Measurements from ENCODE around the gene ADCY3.

Gene ADCY3

DNA sequence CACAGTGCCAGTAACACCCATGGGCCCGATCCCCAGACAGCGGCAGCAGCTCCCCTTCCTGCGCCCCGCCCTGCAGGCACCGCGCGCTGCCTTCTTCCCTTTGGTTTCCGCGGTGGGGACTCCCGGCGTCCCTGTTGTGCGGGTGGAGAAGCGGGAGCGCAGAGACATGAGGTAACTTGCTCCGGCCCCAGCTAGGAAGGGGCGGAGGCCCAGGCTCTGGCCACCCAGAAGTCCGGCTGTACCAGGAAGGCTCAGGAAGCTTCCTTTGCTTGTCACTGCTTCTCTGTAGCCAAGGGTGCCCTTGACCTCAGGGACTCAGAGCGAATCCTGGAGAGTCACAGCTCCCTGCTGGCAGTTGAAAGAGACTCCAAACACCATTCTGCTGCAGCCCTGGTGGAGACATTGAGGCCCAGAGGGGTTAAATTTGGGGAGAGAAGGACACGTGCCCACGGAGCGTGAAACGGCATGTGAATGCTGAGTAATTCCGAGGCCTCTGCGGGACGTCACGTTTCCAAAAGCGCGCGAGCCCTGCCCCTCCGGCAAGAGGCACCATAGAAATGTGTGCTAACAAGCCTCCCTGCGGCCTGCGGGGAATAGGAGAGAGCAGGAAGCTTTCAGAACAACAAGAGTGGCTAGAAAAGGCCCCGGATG, 6.7 kb upstream of the ADCY3 start:
- FAIRE-seq (peak; percentile 15), DNase-seq (ENCODE audit: extremely low spot score, insufficient read length, low read depth) (no peak)

- DNase-seq (ENCODE audit: extremely low spot score, insufficient read length, low read depth) (no peak), FAIRE-seq (no peak)
Observed at GRCh38 chr2:24926220-24926601, 6.2 kb upstream of the ADCY3 start.

- DNase-seq (ENCODE audit: extremely low spot score, insufficient read length, low read depth) (no peak), FAIRE-seq (no peak)
Observed at GRCh38 chr2:24925815-24926214, 5.8 kb upstream of the ADCY3 start.

DNA sequence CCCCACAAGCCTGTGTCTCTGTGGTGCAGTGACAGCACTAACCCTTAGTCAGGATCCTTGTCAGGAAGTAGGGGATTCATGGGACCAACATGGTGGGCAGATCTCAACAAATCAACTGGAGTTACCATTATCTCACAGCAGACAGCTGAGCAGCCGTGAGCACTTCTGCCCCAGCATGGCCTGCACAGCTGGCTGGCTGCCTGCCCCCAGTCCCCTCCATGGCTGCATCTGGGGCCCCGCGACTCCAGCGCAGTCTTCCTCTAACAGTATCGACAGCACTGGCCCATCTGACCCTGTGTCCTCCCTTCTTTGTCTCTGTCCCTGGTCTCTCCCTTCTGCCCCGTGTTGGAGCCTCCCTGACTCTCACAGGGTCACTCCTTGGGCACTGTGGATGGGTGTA, 4.7 kb upstream of the ADCY3 start:
- no peak for FAIRE-seq
- DNase-seq (ENCODE audit: extremely low spot score, insufficient read length, low read depth), result no peak

DNA sequence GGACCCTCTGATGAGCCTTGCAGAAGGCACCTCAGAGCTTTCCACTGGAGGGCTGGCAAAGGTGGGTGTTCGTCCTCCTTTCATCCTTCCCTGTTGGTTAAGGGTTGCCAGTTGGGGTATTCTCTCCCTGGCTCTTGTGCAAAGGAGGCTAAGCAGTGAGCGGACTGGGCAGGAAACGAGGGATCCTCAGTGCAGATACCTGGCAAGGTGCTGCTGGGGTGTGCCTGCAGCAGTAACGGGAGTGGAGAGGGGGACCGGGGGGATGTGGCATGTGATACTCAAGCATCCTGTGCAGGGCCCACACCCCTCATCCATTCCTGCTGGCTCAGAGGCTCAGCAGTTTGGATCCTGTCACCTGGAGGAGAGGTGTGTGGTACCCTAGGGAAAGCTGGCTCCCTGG, 4.2 kb upstream of the ADCY3 start:
- DNase-seq (ENCODE audit: extremely low spot score, insufficient read length, low read depth), result no peak
- no peak for FAIRE-seq

- FAIRE-seq (no peak), DNase-seq (ENCODE audit: extremely low spot score, insufficient read length, low read depth) (no peak)
Observed at GRCh38 chr2:24923106-24923505, 3.1 kb upstream of the ADCY3 start.

DNA sequence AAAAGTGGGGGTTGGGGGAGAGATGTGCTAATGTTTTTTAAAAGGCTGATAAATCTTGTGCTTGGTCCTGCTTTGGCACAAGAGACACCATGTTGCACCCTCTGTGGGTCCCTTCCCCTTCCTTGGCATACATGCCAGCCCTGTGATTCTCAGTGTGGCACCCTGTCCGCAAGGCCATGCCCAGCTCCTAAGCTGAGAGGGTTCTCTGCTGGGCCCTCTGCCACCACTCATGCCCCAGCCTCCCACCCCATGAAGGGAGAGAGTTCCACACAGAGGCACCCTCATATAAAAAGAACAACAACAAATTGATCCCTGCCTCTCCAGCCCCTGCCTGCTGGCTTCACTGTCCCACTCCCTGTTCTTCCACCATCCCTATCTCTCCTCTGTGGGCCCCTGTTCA, 2.5 kb upstream of the ADCY3 start:
- no peak for DNase-seq (ENCODE audit: extremely low spot score, insufficient read length, low read depth)
- no peak for FAIRE-seq

GRCh38 chr2:24920809-24921441, 888 bp upstream of the ADCY3 start:
- no peak for DNase-seq (ENCODE audit: extremely low spot score, insufficient read length, low read depth)
- FAIRE-seq, result peak; percentile 69

DNA sequence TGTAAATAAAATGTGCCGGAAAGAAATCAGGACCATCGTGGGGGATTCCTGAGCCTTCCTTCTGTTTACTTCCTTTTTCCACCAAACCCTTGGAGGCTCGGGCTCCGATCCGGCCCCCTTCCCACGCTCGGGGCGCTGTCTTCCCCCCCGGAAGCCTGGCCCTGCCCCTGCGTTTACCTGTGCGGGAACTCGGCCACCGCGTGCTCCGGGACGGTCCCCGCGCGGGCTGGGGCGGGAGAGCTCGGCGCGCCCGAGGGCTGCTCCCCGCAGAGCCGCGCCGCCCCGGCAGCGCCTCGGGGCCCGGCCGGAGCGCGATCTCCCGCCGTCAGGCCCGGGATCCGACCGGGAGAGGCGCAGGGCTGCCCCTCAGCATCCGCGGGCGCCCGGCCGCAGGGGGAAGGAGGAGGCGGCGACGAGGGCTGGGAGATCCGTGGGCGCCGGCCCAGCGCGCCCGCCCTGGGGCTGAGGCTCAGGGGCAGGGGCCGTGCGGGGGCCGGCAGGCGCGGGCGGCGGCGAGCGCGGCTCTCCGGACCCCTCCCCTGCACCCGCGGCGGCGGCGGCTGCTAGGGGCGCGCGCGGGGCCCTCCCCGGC, 435 bp downstream of the ADCY3 start:
- DNase-seq (ENCODE audit: extremely low spot score, insufficient read length, low read depth) (peak; percentile 17), FAIRE-seq (no peak)

GRCh38 chr2:24919037-24919505, 966 bp downstream of the ADCY3 start:
- peak; percentile 66 for FAIRE-seq
- peak; percentile 26 for DNase-seq (ENCODE audit: extremely low spot score, insufficient read length, low read depth)

DNA sequence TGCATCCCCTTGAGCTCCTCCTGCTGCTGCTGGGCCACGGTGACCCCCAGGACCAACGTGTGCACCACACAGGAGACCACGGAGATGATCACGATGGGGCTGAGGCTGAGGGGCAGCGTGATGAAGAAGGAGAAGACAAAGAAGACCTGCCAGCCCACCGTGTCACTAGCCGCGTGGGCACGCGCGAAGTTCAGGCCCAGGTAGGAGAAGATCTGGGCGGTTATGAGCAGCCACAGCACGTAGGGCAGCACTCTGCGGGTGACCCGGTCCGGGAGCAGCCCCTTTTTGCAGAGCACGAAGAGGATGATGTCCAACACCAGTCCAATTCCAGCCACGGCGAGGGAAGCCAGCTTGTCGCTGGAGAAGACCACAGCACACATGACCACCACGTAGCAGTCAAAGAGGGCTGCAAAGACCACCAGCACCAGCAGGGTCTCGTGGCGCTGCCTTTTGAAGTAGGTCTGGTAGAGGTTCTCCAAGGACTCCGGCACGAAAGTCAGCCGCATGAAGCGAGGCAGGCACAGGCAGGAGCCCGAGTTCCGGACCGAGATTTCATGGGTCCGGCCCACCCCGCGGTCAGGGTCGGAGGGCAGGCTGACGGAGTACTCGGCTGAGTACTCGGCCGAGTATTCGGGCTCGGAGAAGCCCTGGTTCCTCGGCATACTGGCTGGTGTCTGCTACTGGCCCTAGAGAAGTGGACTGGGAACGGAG, 1.6 kb downstream of the ADCY3 start:
- FAIRE-seq (no peak), DNase-seq (ENCODE audit: extremely low spot score, insufficient read length, low read depth) (no peak)

DNA sequence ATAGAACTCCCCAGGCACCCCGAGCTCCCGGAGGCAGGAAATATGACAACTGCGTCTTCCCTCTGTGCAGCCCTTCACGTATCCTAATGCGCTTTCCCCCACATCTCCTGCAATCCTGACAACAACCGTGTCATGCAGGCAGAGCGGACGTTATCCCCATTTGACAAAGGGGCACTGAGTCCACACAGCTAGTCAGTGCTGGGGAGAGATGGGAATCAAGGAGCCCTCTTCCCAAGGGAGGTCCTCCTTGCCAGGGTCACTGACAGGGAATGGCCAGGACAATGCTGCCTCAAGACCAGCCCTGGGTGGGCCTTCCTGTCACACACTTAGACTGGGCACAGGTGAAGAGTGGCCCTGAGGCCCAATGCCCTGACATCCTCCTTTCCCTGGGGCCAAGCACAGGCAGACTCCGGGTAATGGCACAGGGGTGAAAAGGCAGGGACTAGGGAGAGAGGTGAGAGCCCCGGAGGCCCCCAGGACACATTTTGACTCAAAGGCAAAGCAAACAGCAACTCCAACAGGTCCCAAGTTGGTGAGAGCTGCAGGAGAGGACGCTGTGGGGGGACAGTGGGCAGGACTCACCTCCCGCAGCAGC, 2.2 kb downstream of the ADCY3 start:
- FAIRE-seq (no peak), DNase-seq (ENCODE audit: extremely low spot score, insufficient read length, low read depth) (no peak)

GRCh38 chr2:24917086-24917485, 3.0 kb downstream of the ADCY3 start:
- FAIRE-seq, result peak; percentile 75
- DNase-seq (ENCODE audit: extremely low spot score, insufficient read length, low read depth), result peak; percentile 36

DNA sequence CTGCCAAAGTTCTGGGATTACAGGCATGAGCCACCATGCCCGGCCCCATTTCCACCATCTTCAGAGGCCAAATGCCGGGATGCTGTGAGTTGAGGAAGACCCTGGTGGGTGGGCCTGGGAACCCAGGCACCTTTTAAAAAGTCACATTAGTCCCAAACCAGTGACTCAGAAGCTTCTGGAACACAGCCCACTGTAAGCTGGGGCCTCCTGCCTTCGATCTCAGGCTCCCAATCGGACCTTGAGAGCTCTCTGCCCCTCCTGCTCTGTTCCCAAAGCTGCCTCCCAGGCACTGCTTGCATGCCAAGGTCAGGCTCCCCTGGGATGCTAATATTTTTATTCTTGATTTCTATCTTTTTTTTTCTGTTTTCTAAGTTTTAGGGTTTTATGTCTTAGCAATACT, 4.2 kb downstream of the ADCY3 start:
- DNase-seq (ENCODE audit: extremely low spot score, insufficient read length, low read depth) (no peak), FAIRE-seq (no peak)

GRCh38 chr2:24915175-24915574, 4.9 kb downstream of the ADCY3 start:
- no peak for FAIRE-seq
- DNase-seq (ENCODE audit: extremely low spot score, insufficient read length, low read depth), result no peak

DNA sequence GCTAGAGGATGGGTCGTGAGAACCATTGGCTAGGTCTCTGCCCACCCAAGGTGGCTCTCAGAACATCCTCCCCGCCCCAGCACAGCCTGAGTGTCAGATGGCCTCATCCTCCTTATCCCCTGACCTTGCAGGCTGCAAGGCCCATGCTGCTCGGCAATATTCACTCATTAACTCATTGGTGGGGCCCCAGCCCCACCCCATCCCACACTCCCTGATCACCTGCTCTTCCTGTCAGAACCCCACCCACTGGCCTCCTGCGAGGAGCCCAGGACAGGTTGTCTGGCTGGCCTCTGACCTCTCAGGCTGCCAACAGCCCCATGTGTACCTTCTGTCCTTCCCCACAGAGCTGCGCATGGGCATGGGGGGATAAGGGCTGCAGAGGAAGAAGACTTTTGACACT, 5.3 kb downstream of the ADCY3 start:
- FAIRE-seq (no peak), DNase-seq (ENCODE audit: extremely low spot score, insufficient read length, low read depth) (no peak)

DNA sequence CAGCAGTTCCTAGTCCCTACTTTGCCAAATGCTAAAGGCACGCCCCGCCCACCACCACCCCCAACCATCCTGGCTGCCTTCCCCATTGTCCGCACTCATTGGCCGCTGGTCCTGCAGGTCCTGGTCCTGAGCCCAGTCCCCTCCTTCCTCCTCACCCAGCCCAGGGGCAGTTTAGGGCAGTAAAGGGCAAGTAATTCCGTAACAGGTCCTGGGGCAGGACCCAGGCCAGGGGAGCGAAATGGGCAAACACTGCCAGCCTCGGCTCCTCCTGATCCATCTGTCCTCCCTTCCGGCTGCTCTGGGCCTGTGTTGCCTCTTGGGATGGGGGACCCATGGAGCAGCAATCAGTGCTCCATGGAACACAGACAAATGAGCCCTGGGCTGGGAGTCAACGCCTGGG, 6.1 kb downstream of the ADCY3 start:
- DNase-seq (ENCODE audit: extremely low spot score, insufficient read length, low read depth), result no peak
- no peak for FAIRE-seq

- FAIRE-seq (no peak), DNase-seq (ENCODE audit: extremely low spot score, insufficient read length, low read depth) (no peak)
Observed at GRCh38 chr2:24912986-24913385, 7.1 kb downstream of the ADCY3 start.

DNA sequence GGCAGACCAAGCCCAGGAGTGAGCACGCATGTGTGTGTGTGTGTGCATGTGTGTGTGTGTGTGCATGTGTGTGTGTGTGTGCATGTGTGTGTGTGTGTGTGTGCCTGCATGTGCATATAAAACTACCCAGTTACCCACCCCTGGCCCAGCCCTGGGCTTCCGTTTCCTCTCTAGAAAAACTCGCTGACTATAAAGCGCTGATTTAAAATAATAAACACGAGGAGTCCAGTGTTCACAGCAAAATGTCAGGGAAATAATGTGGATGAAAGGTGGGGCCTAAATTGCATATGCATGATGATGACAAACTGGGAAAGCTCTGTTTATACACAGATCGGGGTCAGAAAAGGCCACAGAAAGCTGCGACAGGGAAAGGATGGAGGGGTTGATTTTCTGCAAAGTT, 7.5 kb downstream of the ADCY3 start:
- DNase-seq (ENCODE audit: extremely low spot score, insufficient read length, low read depth) (no peak), FAIRE-seq (no peak)

DNA sequence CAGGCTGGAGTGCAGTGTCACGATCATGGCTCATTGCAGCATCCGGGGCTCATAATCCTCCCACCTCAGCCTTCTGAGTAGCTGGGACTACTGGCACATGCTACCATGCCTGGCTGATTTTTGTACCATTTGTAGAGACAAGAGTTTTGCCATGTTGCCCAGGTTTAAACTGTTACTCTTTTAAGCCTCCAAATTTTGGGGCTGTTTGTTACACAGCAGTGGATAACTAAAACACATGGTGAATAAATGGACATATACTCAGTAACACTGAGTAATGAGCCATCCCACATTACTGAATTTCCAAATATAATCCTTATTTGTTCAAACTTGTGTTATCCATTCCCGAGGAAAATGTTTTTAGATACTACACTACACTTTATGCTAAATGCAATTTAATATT, 9.8 kb downstream of the ADCY3 start:
- DNase-seq (ENCODE audit: extremely low spot score, insufficient read length, low read depth), result no peak

More for the DNA sequence above, 9.8 kb downstream of the ADCY3 start:
- FAIRE-seq, result no peak

Measured in GM18507 (cell line).